Gastroesophageal sphincter (tissue), 3 donors: ENCODE data around the gene TCEAL3.

Source experiments
- EP300 ChIP-seq: sonication (generic); formaldehyde crosslinking; IDR thresholded peaks from one replicate; pipeline ENCODE4 v1.6.1; 2017; ENCODE audit warnings: antibody characterized with exemption, mild to moderate bottlenecking
- POLR2A ChIP-seq, 2 donors: fragments of 450-650 bp; IDR thresholded peaks; one replicate each; pipeline ENCODE4 v1.6.1; 2017; ENCODE audit warnings: antibody characterized with exemption in 2 of 2, mild to moderate bottlenecking in 2 of 2, moderate library complexity in 1 of 2
- POLR2AphosphoS5 ChIP-seq: sonication (generic); formaldehyde crosslinking; IDR thresholded peaks from one replicate; pipeline ENCODE4 v1.6.1; 2017; ENCODE audit warnings: antibody characterized with exemption
- TF ChIP-seq, protein P1 (sequence below), 4 experiments: fragments of 200-600 bp in 2 of 4; fragments of 450-650 bp in 2 of 4; sonication (generic) in 1 of 4; IDR thresholded peaks; one replicate each; pipeline ENCODE4 v1.5.1; 2017 to 2019; ENCODE audit warnings: antibody characterized with exemption in 4 of 4, mild to moderate bottlenecking in 2 of 4, moderate library complexity in 2 of 4

DNA sequence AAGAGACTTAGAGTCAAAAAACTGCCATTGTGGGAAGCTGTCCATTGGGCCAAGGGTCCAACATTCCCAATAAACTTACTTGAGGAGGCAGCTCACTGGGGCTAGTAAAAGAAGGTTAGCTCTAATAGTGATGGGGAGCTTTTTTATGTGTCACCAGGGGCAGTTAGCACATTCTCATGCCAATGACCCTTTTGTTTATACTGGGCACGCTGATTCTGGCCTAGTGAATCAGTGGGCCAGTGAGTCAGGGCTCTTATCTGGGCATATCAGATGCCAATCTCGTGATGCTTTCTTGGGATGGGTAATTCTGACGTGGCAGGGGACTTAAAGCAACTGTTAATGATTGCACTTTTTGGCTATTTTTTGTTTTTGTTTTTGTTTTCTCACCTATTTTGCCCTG is 48.9 kb downstream of the TCEAL3 start:
- no peak for TF ChIP-seq POLR2A (IDR thresholded peaks at IDR 0.05)
- TF ChIP-seq, protein P1, sequence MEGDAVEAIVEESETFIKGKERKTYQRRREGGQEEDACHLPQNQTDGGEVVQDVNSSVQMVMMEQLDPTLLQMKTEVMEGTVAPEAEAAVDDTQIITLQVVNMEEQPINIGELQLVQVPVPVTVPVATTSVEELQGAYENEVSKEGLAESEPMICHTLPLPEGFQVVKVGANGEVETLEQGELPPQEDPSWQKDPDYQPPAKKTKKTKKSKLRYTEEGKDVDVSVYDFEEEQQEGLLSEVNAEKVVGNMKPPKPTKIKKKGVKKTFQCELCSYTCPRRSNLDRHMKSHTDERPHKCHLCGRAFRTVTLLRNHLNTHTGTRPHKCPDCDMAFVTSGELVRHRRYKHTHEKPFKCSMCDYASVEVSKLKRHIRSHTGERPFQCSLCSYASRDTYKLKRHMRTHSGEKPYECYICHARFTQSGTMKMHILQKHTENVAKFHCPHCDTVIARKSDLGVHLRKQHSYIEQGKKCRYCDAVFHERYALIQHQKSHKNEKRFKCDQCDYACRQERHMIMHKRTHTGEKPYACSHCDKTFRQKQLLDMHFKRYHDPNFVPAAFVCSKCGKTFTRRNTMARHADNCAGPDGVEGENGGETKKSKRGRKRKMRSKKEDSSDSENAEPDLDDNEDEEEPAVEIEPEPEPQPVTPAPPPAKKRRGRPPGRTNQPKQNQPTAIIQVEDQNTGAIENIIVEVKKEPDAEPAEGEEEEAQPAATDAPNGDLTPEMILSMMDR (IDR thresholded peaks at IDR 0.05), result no peak
- no peak for TF ChIP-seq EP300
- TF ChIP-seq POLR2AphosphoS5, result no peak
